ENCODE measurements around the gene DMD.

DNA sequence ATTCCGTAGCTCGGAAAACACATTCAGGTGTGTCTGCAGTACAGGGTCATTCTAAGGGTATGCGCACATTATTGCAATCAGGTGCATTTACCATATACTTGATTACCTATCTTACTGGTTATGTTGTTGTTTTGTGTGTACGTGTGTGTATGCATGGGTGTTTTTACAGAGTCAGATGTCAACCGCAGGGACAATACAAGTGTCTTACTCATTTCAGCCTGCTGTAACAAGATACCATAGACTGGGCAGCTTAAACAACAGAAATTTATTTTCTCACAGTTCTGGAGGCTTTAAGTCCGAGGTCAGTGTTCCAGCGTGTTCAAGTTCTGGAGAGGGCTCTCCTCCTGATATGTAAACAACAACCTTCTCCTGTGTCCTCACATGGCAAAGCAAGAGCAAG is 316.7 kb downstream of the DMD start:
- TF ChIP-seq EZH2phosphoT487 (IDR thresholded peaks at IDR 0.05; ENCODE audit: insufficient read depth, low read depth) (no peak), EZH2 (IDR thresholded peaks at IDR 0.05; ENCODE audit: insufficient read depth, poor library complexity, severe bottlenecking) (no peak)

Data from GM23248 (cell line).